ENCODE data around the gene NKD2.

Gene NKD2

DNA sequence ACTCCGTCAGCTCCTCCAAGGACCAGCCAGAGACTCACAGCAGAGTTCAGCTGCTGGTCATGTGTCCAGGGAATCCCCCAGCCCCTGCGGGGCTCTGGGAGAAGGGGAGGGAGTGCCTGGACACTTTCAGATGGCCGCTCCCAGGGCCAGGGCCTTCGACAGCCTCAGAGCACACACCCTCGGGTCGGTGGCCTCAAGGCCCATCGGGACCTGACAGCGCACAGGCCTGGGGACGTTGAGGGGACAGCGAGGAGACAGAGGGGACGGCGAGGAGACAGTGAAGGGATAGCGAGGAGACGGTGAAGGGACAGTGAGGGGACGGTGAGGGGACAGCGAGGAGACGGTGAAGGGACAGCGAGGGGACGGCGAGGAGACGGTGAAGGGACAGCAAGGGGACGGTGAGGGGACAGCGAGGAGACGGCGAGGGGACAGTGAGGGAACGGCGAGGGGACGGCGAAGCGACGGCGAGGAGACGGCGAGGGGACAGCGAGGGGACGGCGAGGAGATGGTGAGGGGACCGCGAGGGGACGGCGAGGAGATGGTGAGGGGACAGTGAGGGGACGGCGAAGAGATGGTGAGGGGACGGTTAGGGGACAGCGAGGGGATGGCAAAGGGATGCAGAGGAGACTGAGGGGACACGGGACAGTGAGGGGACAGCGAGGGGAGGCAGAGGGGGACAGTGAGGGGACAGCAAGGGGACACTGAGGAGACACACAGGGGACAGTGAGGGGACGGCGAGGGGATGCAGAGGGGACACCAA is 56.0 kb downstream of the NKD2 start:
- H3K4me3 Mint-ChIP-seq: no peak overlapping the region
- H3K27me3 Mint-ChIP-seq: no peaks in the 10 kb centered on the region
- peaks cover 2% of the 10 kb centered on the region for H3K36me3 Mint-ChIP-seq
- H3K27ac Mint-ChIP-seq: no peak overlapping the region
- no peaks in the 10 kb centered on the region for H3K9me3 Mint-ChIP-seq (ENCODE audit: low read depth)
- H3K4me1 Mint-ChIP-seq (ENCODE audit: low read depth): no peaks in the 10 kb centered on the region

DNA sequence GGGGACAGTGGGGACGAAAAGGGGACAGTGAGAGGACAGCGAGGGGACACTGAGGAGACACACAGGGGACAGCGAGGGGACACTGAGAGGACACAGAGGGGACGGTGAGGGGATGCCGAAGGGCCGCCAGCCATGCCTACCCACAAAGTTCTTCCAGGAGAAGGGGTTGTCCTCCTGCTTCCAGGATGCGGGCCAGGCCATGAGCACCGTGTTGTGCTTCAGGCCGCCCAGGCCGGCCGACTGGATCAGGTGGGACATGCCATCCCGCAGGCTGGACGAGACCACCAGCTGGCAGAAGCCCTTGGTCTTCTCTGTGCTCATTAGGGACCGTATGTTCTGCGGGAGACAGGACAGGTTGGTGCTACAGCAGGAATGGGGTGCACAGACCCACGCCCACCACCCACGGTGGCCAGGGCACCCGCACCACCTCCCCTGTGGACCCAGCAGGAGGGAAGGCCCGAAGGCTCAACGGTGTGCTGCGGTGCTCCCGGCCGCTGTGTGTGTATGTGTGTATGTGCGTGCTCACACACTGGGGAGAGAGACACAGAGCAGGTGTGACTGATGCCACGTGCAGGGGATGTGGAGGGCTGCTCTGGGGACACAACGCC is 56.6 kb downstream of the NKD2 start:
- Mint-ChIP-seq H3K27ac (no peak overlapping the region), H3K4me3 (no peak overlapping the region), H3K9me3 (ENCODE audit: low read depth) (no peaks in the 10 kb centered on the region), H3K36me3 (peaks cover 2% of the 10 kb centered on the region), H3K4me1 (ENCODE audit: low read depth) (no peaks in the 10 kb centered on the region), H3K27me3 (no peaks in the 10 kb centered on the region)

DNA sequence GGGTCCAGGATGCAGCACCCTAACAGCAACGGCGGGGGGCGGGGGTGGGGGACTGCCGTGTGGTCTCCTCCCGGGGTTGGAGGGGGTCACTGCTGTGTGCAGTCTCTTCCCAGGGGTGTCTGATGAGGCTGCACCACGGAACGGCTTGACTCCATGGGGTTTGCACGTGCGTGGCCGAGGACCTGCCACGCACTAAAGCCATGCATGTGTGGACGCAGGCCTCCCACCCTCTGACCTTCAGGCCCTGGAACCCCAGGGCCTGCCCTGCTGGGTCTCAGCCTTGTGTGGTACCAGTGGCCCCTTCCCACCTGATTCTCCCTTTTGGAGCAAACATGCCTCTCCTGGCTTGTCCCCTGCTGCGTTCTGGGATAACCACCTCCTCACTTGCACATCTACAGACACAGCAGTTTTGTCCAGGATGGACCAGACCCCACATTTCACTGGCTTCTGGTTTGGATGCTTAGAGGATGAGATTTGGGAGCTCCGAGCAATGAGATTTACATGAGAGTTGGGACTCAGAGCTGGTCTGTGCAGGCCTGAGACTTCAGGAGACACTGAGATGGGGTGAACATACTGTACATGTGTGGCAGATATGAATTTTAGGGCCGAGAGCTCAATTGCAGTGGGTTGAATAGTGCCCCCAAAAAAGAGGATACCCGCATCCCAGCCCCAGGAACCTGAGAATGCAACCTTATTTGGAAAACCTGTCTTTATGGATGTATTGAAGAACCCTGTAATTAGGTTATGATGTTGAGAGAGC is 57.5 kb downstream of the NKD2 start:
- Mint-ChIP-seq H3K4me1 (ENCODE audit: low read depth) (no peaks in the 10 kb centered on the region), H3K4me3 (no peak overlapping the region), H3K9me3 (ENCODE audit: low read depth) (no peaks in the 10 kb centered on the region), H3K27ac (no peak overlapping the region), H3K36me3 (peaks cover 2% of the 10 kb centered on the region), H3K27me3 (no peaks in the 10 kb centered on the region)

DNA sequence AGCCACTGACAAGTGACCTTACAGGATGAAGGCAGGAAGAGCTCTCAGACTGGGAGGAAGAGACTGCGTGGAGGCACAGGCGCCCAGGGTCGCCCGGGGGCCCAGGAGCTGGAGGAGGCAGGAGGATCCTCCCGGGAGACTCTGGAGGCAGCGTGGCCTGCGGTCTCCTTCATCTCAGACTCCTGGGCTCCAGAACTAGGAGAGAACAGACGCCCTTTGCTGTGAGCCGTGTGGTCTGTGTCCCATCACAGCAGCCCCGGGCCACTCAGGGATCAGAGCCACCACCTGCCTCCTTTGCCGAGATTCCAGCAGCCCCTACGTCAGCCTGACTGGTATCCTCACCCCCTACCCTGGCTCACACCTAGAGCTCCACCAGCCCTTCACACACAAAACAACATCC is 58.1 kb downstream of the NKD2 start:
- no peaks in the 10 kb centered on the region for H3K9me3 Mint-ChIP-seq (ENCODE audit: low read depth)
- H3K4me3 Mint-ChIP-seq: no peak overlapping the region
- H3K27me3 Mint-ChIP-seq: no peaks in the 10 kb centered on the region
- H3K27ac Mint-ChIP-seq: no peak overlapping the region
- no peaks in the 10 kb centered on the region for H3K4me1 Mint-ChIP-seq (ENCODE audit: low read depth)
- H3K36me3 Mint-ChIP-seq: peaks cover 2% of the 10 kb centered on the region

DNA sequence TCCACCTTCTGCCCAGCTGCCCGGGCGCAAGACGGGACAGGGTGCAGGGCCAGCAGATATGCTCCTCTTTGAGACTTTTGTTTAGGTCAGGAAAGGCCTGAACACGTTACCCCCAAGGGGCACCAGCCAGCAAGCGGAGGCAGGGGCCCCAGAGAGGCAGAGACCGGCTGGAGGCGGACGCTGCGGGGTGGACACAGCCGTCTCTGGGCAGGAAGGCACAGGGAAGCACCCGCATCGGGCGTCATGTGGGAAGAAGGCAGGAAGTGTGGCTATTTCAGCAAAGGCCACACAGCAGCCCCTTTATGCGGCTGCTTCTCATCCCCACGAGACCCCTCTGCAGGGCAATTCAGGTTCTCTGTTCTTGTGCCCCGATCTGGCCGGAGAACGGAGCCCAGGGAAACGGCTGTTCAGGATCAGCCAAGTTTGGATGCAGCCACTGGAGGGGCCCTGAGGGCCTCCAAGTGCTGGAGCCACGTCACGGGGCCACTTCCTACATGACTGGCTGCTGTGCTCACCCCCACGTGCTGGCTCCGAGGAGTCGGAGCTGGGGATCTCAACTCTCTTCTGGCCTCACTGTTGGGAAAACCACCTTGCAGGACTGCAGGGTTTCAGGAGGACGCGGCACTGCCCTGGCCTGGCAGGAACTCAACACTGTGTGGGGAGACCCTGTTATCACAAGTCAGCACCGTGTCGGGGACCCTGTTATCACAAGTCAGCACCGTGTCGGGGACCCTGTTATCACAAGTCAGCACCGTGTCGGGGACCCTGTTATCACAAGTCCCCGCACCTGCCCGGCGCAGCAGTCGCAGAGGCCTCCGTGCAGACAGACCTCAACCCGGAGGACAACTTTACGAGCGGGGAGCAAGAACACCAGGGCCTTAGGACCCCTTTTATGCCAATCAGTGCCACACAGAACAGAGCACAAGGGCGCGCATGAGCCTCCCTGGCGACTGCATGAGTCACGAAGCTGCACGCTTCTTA is 58.8 kb downstream of the NKD2 start:
- no peaks in the 10 kb centered on the region for H3K9me3 Mint-ChIP-seq (ENCODE audit: low read depth)
- no peak overlapping the region for H3K27ac Mint-ChIP-seq
- no peaks in the 10 kb centered on the region for H3K36me3 Mint-ChIP-seq
- H3K27me3 Mint-ChIP-seq: no peaks in the 10 kb centered on the region
- H3K4me1 Mint-ChIP-seq (ENCODE audit: low read depth): no peaks in the 10 kb centered on the region
- no peak overlapping the region for H3K4me3 Mint-ChIP-seq

DNA sequence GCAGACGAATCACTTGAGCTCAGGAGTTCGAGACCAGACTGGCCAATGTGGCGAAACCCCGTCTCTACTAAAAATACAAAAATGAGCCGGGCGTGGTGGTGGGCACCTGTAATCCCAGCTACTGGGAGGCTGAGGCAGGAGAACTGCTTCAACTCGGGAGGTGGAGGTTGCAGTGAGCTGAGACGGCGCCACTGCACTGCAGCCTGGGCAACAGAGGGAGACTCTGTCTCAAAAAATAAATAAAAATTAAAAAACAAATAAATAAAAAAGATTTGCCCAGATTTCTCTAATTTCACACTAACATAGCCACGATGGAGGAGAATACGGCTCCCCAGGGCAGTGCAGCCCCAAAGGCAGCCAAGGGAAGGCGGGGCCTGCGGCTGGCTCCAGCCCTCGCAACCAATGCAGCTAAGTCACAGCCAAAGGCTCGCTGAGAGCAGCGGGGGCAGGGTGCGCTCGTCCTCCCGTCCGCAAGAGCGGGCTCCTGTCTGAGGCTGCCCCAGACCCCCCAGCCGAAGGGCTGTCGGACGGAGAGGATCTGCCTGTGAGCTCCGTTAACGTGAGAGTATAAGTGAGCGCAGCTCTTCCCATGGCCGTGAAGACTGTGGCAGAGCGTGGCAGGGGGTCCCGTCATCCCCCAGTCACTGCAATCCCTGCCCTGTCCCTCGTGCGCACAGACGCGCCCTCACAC is 59.7 kb downstream of the NKD2 start:
- Mint-ChIP-seq H3K4me1 (ENCODE audit: low read depth) (no peaks in the 10 kb centered on the region), H3K9me3 (ENCODE audit: low read depth) (no peaks in the 10 kb centered on the region), H3K27me3 (no peaks in the 10 kb centered on the region), H3K36me3 (no peaks in the 10 kb centered on the region), H3K27ac (no peak overlapping the region), H3K4me3 (no peak overlapping the region)

DNA sequence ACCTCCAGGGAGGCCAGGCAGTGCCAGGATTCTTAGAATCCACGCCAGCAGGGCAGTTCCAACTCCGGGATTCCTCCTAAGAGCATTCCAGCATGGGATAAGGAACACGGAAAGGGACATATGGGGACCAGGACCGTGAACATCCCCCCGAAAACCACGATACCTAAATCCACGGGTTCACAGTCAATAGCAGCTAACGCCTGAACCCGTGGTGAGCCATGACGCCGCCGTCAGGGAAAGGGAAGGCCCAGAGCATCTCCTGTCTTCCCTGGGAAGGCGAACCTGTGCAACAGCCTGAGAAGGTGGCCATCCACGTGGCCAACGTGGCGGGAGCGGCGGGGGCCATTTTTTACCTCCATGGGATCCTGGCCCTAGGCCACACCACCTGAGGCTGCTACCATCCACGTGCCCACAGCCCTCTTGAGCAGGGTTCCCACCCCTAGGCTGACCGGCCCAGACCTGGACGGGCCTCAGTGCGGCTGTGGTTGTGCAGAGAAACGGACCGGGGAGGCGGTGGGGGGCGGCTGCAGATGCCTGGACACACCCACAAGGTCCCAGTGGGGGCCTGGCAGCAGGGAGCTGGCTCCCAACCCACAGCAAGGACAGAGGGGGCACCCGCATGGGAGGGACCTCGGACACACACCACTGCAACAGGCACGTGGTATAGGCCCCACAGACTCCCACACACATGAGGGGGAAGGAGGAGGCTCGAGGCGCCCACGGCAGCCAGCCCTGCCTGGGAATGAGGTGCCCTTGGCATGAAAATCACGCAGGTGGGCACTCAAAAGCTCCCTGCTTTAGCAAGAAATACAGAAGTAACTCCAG is 60.5 kb downstream of the NKD2 start:
- H3K27ac Mint-ChIP-seq: no peak overlapping the region
- no peaks in the 10 kb centered on the region for H3K36me3 Mint-ChIP-seq
- no peak overlapping the region for H3K4me3 Mint-ChIP-seq
- no peaks in the 10 kb centered on the region for H3K9me3 Mint-ChIP-seq (ENCODE audit: low read depth)
- H3K4me1 Mint-ChIP-seq (ENCODE audit: low read depth): no peaks in the 10 kb centered on the region
- no peaks in the 10 kb centered on the region for H3K27me3 Mint-ChIP-seq

DNA sequence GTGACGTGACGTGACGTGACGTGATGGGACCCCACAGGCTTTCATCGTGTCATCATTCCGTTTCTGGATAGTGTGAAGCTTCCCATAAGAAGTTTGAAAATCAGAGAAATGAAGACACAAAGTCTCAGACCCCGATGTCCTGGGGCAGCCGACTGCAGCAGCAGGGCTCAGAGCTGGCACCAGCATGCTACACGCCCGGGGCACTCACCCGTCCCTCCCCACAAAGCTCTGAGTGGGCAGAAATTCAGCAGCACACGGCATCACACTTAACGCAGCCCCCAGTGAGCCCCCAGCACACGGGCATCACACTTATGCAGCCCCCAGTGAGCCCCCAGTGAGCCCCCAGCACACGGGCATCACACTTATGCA is 61.1 kb downstream of the NKD2 start:
- Mint-ChIP-seq H3K4me1 (ENCODE audit: low read depth) (no peaks in the 10 kb centered on the region), H3K4me3 (no peak overlapping the region), H3K36me3 (no peaks in the 10 kb centered on the region), H3K27me3 (no peaks in the 10 kb centered on the region), H3K27ac (no peak overlapping the region), H3K9me3 (ENCODE audit: low read depth) (no peaks in the 10 kb centered on the region)

DNA sequence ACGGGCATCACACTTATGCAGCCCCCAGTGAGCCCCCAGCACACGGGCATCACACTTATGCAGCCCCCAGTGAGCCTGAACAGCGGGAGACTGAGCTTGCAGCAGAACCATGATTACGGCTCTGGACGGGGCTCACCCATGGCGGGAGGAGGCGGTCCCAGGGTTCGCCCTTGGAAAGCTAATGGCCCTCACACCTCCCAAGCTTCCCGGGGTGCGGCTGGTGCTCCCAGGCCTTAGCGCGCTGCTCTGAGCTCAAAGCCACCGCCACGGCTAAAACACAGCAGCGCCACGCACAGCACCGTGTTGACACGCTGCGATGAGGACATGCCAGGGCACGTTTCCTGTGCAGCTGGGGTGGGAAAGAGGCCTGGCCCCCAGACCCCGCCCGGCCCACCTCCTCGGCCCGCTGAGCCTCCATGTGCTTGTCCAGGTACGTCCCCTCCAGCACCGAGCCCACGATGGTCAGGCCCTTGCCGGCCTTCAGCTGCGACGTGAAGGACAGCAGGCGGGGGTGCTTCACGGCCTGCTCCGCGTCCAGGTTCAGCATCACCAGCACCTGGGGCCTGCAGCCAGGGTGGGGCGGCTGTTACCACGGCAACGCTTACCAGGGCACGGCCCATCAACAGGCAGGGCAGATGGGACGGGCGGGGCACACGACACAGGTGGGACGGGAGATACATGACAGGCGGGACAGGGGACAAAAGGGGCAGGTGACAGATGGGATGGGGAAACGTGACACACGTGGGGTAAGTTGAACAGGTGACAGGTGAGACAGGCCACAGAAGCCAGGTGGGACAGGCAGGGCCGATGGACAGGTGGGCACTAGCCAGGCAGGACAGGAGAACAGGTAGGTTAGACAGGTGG is 64.9 kb downstream of the NKD2 start:
- H3K4me1 Mint-ChIP-seq (ENCODE audit: low read depth): no peaks in the 10 kb centered on the region
- no peak overlapping the region for H3K27ac Mint-ChIP-seq
- H3K4me3 Mint-ChIP-seq: no peak overlapping the region
- H3K36me3 Mint-ChIP-seq: no peaks in the 10 kb centered on the region
- no peaks in the 10 kb centered on the region for H3K9me3 Mint-ChIP-seq (ENCODE audit: low read depth)
- no peaks in the 10 kb centered on the region for H3K27me3 Mint-ChIP-seq

DNA sequence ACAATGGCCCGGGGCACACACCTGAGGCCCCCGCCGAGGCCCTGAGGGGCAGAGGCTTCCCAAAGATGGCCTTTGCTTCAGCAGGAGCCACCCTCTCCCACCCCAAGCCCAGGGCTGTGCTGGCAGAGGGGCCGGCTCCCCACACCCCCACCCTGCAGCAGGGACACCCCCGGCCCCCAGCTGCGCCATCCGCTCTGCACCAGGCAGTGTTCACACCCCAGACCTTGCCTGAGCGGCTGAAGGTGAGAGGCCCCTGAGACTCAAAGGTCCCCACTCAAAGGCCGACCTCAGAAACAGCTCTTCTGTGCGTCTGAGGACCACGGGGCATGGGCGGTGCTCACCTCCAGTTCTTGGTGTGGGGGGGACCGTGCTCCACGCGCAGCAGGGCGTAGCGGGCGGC is 65.6 kb downstream of the NKD2 start:
- no peak overlapping the region for H3K4me3 Mint-ChIP-seq
- H3K9me3 Mint-ChIP-seq (ENCODE audit: low read depth): no peaks in the 10 kb centered on the region
- no peaks in the 10 kb centered on the region for H3K36me3 Mint-ChIP-seq
- H3K4me1 Mint-ChIP-seq (ENCODE audit: low read depth): no peaks in the 10 kb centered on the region
- no peak overlapping the region for H3K27ac Mint-ChIP-seq
- no peaks in the 10 kb centered on the region for H3K27me3 Mint-ChIP-seq

DNA sequence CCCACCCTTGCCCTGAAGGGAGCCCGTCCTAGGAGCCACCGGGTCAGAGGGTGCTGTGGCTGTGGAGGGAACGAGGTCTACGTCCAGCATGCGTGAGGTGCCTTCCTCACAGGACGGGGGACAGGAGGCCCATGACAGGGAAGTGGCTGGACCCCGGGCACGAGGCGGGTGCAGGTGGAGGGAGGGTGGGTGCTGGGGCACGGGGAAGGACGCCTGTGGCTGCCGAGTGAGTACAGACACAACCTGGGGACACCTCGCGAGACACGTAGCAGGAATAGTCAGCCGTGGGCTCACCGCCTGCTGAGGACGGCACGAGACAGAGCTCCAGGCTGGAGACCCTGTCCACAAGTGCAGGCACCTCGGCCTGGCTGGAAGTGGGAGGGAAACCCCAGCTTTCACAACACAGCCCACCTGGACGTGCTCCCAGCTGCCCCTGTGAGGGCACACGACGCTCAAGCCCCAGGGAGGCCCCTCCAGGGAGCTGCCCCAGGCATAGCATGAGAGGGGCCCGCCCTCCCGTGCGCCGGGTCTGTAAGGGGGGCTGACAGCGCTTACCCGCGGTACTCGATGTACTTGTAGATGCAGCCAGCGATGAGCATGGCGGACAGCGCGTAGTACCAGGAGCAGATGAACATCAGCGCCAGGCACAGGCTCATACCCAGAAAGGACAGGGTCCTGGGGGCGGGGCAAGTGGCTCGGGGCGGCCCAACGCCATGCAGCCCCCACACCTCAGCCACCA is 66.4 kb downstream of the NKD2 start:
- no peaks in the 10 kb centered on the region for H3K4me1 Mint-ChIP-seq (ENCODE audit: low read depth)
- no peak overlapping the region for H3K27ac Mint-ChIP-seq
- no peaks in the 10 kb centered on the region for H3K9me3 Mint-ChIP-seq (ENCODE audit: low read depth)
- H3K27me3 Mint-ChIP-seq: no peaks in the 10 kb centered on the region
- no peaks in the 10 kb centered on the region for H3K36me3 Mint-ChIP-seq
- no peak overlapping the region for H3K4me3 Mint-ChIP-seq

DNA sequence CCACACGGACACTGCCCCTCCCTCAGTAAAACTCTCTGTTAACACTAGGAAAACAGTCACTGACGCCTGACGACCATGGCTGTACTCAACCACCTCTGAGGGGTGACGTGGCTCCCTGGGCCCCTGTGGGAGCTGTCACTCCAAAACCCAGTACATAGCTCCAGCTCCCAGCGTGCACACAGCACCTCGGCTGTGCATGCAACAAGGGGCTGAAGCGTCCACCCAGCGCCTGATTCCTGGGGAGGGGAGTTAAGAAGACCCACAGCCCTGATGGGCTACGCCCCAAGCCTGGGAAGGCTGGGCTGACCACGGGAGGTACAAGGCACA is 66.9 kb downstream of the NKD2 start:
- no peaks in the 10 kb centered on the region for H3K4me1 Mint-ChIP-seq (ENCODE audit: low read depth)
- no peak overlapping the region for H3K27ac Mint-ChIP-seq
- no peak overlapping the region for H3K4me3 Mint-ChIP-seq
- H3K9me3 Mint-ChIP-seq (ENCODE audit: low read depth): no peaks in the 10 kb centered on the region
- H3K36me3 Mint-ChIP-seq: no peaks in the 10 kb centered on the region
- no peaks in the 10 kb centered on the region for H3K27me3 Mint-ChIP-seq

All from activated naive CD8-positive, alpha-beta T cell (primary cell).